ENCODE measurements around the gene TSPAN9. TPM values are rescaled to one million over a fixed set of nuclear protein-coding genes. Genes with fewer than 3 reads are reported as not detected.

The TSPAN9 gene
- total and polyA plus RNA-seq, 11 donors: 70.0 to 387 (median 151) TPM

GRCh38 chr12:3279832-3280231 is 202.7 kb downstream of the TSPAN9 start:
- Histone ChIP-seq H3K36me3 (peaks cover 0 to 76% (median 36%) of the 10 kb centered on the region in 9 donors), H3K4me1 (peaks cover 0 to 81% (median 28%) of the 10 kb centered on the region in 12 donors), H3K27ac (peak overlapping the region in 6 of 12 donors; percentile 16 to 80 (median 38)), H3K9me3 (no peaks in the 10 kb centered on the region), H3K4me3 (no peak overlapping the region), H3K27me3 (no peaks in the 10 kb centered on the region)
- no peak for DNase-seq
- TF ChIP-seq POLR2A (IDR thresholded peaks at IDR 0.05) (no peak), CTCF (IDR thresholded peaks at IDR 0.05) (no peak)
- ATAC-seq: no peak
- 61 to 77% (median 68%) methylated on average over 8 of the region's 8 CpGs for WGBS, 4 donors
- intact Hi-C loops (cut with DNase I): loop anchor here in 5 of 10 donors (5.0 to 10.0 kb wide), 3 partner anchors 75 to 208 kb away; no protein-coding TSS in a partner anchor

GRCh38 chr12:3280967-3281366 is 203.8 kb downstream of the TSPAN9 start:
- H3K27ac ChIP-seq: peak overlapping the region in 6 of 12 donors; percentile 9 to 80 (median 30)
- no peak for DNase-seq

GRCh38 chr12:3281588-3282383 is 204.6 kb downstream of the TSPAN9 start:
- Histone ChIP-seq H3K27ac (peak overlapping the region in 4 of 12 donors; percentile 30 to 80 (median 45)), H3K36me3 (peaks cover 0 to 92% (median 43%) of the 10 kb centered on the region in 9 donors), H3K4me3 (no peak overlapping the region), H3K4me1 (peaks cover 0 to 62% (median 15%) of the 10 kb centered on the region in 12 donors), H3K9me3 (no peaks in the 10 kb centered on the region), H3K27me3 (no peaks in the 10 kb centered on the region)
- intact Hi-C loops (cut with DNase I): no loop called here
- DNase-seq (peak in 3 of 5 donors; percentile 51 to 77 (median 63)), ATAC-seq (peak; percentile 68 to 86 (median 72))
- WGBS, 4 donors: 52 to 71% (median 61%) methylated on average over 23 of the region's 23 CpGs
- TF ChIP-seq POLR2A (IDR thresholded peaks at IDR 0.05): no peak
- TF ChIP-seq CTCF (IDR thresholded peaks at IDR 0.05): no peak

More at GRCh38 chr12:3280967-3281366, 203.8 kb downstream of the TSPAN9 start:
- H3K9me3 ChIP-seq: no peaks in the 10 kb centered on the region
- intact Hi-C loops (cut with DNase I): no loop called here
- no peaks in the 10 kb centered on the region for H3K27me3 ChIP-seq
- H3K4me1 ChIP-seq: peaks cover 0 to 70% (median 21%) of the 10 kb centered on the region in 12 donors
- ATAC-seq: peak in 1 of 4 donors; percentile 0
- TF ChIP-seq CTCF (IDR thresholded peaks at IDR 0.05) (no peak), POLR2A (IDR thresholded peaks at IDR 0.05) (no peak)
- peaks cover 0 to 88% (median 43%) of the 10 kb centered on the region in 9 donors for H3K36me3 ChIP-seq
- WGBS, 4 donors: 88 to 93% (median 91%) methylated on average over 10 to 14 of the region's 14 CpGs
- no peak overlapping the region for H3K4me3 ChIP-seq

GRCh38 chr12:3282384-3282670 is 205.1 kb downstream of the TSPAN9 start:
- ATAC-seq (no peak), DNase-seq (no peak)
- Histone ChIP-seq H3K9me3 (no peaks in the 10 kb centered on the region), H3K36me3 (peaks cover 0 to 92% (median 49%) of the 10 kb centered on the region in 9 donors), H3K27me3 (no peaks in the 10 kb centered on the region), H3K4me1 (peaks cover 0 to 56% (median 14%) of the 10 kb centered on the region in 12 donors), H3K4me3 (no peak overlapping the region), H3K27ac (peak overlapping the region in 4 of 12 donors; percentile 30 to 80 (median 39))
- TF ChIP-seq CTCF (IDR thresholded peaks at IDR 0.05): no peak
- TF ChIP-seq POLR2A (IDR thresholded peaks at IDR 0.05): no peak
- intact Hi-C loops (cut with DNase I): no loop called here
- 76 to 86% (median 81%) methylated on average over 8 of the region's 8 CpGs for WGBS, 4 donors

All from heart left ventricle (tissue), 16 donors.